GM12872 (cell line): ENCODE data around the gene SOWAHA.

Experiments
- TF ChIP-seq, protein P1 (sequence below): IDR thresholded peaks from 3 replicates; pipeline ENCODE4 v1.5.1; 2011; ENCODE audit warnings: low read depth, mild to moderate bottlenecking, low read length, moderate library complexity; ENCODE audit not compliant: insufficient read depth

Gene SOWAHA

DNA sequence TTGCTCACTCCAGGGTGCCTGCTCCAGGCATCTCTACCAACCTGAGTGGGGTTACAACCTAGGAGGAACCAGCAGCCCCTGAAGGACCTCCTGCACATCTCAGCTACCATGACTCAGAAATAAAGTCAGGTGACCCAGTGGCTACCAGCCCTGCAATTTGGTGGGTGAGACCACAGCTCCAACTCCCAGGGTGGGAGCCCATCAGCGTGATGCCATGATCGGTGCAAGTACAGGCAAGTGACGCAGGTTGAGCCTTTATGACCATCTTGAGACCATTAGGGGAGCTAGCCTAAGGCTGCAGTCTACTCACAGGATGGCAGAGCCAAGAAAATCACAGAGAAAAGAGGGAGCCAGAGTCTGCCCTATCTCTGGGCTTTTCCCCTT is 44.6 kb upstream of the SOWAHA start:
- TF ChIP-seq, protein P1, sequence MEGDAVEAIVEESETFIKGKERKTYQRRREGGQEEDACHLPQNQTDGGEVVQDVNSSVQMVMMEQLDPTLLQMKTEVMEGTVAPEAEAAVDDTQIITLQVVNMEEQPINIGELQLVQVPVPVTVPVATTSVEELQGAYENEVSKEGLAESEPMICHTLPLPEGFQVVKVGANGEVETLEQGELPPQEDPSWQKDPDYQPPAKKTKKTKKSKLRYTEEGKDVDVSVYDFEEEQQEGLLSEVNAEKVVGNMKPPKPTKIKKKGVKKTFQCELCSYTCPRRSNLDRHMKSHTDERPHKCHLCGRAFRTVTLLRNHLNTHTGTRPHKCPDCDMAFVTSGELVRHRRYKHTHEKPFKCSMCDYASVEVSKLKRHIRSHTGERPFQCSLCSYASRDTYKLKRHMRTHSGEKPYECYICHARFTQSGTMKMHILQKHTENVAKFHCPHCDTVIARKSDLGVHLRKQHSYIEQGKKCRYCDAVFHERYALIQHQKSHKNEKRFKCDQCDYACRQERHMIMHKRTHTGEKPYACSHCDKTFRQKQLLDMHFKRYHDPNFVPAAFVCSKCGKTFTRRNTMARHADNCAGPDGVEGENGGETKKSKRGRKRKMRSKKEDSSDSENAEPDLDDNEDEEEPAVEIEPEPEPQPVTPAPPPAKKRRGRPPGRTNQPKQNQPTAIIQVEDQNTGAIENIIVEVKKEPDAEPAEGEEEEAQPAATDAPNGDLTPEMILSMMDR: no peak

DNA sequence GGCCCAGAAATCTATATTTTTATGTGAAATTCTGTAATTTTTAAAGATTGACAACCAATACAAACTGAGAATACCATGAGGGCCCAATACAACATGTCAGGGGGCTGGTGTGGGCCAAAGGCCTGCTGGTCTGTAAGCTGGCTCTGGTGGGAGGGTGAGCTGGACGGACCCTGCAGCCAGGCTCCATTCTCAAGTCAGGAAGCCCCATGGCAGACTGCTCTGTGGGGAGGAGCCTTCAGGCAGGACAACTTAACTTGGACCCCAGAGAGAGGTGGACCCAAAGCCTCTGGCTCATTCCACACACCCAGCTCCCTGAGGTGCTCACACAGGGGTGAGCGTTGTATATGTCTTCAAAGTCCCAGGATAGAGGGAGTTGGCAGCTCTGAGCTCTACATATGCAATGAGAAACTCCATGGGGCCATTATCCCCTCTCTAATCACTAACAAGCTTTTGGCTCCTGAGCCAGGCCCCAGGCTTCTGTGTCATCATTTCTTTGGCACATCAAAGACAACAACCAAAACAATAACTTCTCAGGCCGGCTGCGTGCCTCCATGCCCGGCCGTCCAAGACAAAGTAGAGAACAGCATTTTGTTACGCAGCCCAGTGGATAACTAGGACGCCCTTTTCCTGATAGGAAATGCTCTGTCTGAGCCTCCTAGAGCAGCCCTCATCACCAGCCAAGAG is 42.5 kb upstream of the SOWAHA start:
- TF ChIP-seq, protein P1: no peak

DNA sequence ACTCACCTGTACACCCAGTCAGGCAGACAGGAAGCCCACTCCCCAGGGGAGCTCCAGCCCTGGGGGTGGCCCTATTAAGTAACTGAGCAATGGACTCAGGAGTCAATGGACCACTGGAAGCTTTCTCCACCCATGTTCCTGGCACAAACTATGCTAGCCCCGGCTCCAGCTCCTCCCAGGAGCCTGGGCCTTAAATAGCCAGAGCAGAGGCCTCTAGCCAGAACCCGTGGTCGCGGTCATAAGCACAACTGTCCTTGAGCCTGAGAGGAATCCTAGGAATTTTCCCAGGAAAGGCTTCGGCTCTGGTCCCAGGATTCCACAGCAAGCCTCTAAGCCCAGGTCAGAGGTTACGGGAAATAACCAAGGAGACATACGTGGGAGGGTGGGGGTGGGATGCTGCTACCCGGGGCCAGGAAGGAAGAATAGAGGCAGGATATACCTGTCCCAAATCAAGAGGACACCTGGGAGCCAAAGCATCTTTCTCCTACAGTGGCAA is 41.6 kb upstream of the SOWAHA start:
- TF ChIP-seq, protein P1: no peak

DNA sequence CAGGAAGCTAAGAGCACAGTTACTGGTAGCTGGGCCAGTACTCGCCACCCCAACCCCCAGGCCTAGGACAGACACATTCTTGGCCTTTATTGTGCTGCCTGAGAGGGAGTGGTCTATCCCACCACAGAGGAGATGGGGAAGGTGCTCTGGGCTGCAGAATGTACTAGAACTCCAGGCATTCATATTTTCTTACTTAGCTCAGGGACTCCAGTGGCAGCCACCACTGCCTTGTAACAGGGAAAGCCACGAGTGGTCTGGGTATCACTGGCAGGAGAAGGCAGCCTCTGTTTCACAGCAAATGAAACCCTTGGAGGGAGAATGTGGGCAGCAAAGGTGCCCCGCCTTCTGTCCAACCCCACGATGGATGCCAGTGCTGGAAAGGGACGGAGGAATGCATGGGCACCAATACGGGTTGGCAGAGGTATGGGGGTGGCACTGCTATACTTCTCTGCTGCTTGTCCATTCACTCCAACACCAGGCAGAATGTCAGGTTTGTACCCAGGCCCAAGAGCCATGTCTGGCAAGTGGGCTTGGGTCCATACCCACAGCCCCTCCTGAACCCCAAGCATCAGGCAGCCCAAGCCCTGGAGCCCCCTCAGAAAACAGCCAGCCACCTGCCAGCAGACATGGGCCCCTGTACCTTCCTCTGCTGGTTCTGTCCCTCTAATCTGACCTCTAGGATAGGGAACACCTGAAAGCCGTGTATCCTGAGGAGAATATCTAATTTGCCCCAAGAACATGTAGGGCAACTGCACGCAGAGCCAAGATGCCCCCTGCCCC is 40.6 kb upstream of the SOWAHA start:
- TF ChIP-seq, protein P1: no peak

DNA sequence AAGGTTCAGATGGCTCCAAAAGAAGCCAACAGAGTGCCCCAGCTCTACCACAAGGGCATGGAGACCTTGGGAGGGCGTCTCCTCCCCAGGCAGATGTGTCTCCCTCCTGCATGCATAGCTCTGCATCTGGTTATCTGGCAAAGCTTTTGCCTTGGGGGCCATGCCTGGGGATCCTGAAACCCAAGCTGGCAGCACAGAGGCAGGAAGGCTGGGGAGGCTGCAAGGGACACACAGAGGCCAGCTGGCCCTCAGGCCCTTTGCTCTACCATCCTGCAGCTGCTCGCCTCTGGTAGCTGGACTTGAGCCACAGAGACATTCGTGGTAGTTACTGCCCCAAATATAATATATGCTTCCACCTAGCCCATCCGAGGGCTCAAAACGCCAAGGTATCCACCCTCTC is 40.0 kb upstream of the SOWAHA start:
- TF ChIP-seq, protein P1: no peak

DNA sequence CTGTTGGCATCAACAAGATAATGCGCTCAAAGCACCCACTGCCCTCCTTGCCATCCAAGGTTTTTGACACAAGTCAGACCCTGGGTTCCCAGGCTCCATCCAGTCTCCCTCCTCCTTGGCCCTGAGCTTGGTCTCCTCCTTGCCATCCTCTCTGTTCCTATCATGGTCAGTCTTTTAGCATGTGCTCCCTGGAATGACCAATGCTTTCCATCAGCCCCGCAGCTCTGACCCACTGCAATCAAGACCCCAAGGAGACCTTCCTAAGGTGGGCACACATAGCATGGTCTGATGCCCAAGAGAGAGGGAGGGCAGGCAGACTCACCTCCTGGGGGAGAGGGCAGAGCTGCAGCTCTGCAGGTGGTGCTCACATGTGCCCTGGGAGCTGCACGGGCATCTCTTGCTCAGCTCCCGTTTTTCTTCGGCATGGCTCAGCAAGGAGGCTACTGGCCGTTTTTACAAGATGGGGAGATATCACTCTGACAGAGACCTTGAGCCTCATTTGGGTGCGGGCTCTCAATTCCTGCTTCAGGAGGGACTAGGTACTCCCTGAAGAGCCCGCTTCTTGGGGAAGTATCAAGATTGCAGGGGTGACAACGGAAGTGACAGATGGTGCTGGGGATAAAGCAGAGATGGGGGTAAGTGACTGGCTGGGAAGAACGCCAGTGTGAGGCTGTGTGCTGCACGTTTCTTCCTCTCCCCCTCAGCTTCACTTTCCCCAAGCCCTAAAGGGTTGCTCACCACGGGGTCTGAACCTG is 39.3 kb upstream of the SOWAHA start:
- TF ChIP-seq, protein P1: no peak

DNA sequence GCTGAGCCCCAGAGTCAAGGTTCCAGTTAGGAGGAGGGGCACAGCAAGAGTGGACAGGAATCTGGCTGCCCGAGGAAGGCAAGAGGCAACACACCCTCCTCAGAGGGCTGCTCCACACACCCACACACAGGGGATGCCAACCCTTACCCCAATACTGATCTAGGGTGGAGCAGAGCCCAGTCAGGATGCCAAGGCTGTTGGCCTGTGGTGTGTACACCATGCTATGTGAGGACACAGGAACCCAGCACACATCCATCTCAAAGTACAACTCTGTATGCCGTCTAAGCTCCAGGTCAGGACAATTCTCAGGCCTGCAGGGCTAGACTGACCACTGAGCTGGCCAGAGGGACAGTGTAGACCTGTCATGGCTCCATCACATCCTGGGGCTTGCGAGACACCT is 38.7 kb upstream of the SOWAHA start:
- TF ChIP-seq, protein P1: no peak
